ENCODE data around the gene EPB41L4A.

The EPB41L4A gene

DNA sequence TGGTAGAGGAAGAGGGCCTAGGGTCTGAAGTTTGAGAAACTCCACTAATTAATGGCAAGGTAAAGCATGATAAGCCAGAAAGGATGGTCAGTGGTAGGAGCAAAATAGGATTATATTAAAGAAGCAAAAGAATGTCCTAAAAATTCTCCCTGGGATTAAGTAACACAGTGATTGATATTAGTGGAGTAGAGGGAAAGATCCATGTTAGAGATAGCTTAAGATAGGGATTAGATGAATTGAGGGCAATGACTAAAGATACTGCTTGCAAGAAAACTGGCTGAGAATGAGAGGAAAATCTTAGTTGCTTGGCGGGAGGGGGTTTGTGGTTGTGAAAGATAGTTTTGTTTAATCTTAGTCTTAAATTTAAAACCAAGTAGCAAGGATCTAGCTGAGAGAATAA lies 255.6 kb downstream of the EPB41L4A start:
- H3K79me1 ChIP-seq (replicated peaks; ENCODE audit: low read length, poor library complexity, severe bottlenecking): peaks cover 3% of the 10 kb centered on the region
- H3K36me3 ChIP-seq (ENCODE audit: control insufficient read depth in 1 of 2, insufficient read depth in 2 of 2, low read depth in 1 of 2, low read length in 2 of 2): peaks cover 16 to 64% of the 10 kb centered on the region in 2 experiments
- no peak overlapping the region for H3K4me2 ChIP-seq (ENCODE audit: low read length, poor library complexity, severe bottlenecking)
- H3K14ac ChIP-seq (ENCODE audit: low read length in 2 of 2): no peak overlapping the region
- no peak overlapping the region for H3K4ac ChIP-seq (ENCODE audit: low read depth in 1 of 2, low read length in 2 of 2)
- DNase-seq: no peak
- no peaks in the 10 kb centered on the region for H3K9me3 ChIP-seq (ENCODE audit: control insufficient read depth, low read length)
- H4K8ac ChIP-seq (ENCODE audit: low read length): no peak overlapping the region
- no peak overlapping the region for H3K4me3 ChIP-seq (ENCODE audit: insufficient read depth in 1 of 2, low read depth in 1 of 2, low read length in 2 of 2)
- no peak overlapping the region for H2BK5ac ChIP-seq (ENCODE audit: low read depth, low read length, poor library complexity, severe bottlenecking)
- peak overlapping the region; percentile 92 for H3K9ac ChIP-seq (ENCODE audit: low read length)
- no peak overlapping the region for H2BK120ac ChIP-seq (ENCODE audit: low read depth, low read length)
- H3K18ac ChIP-seq (ENCODE audit: low read depth in 1 of 2, low read length in 2 of 2): no peak overlapping the region
- no peak overlapping the region for H3K23ac ChIP-seq (ENCODE audit: low read length in 2 of 2)
- H2BK15ac ChIP-seq (ENCODE audit: low read depth, poor library complexity, severe bottlenecking): no peak overlapping the region
- H3K4me1 ChIP-seq (ENCODE audit: control insufficient read depth, insufficient read depth, low read depth, low read length): peaks cover 8% of the 10 kb centered on the region
- WGBS: no CpG with 5 or more reads among the region's 1 CpG
- H2AK5ac ChIP-seq (ENCODE audit: low read length, severe bottlenecking): no peak overlapping the region
- H2AFZ ChIP-seq (ENCODE audit: low read depth, low read length): no peak overlapping the region
- H3K27me3 ChIP-seq (ENCODE audit: control insufficient read depth in 1 of 2, insufficient read depth in 1 of 2, low read length in 2 of 2): no peaks in the 10 kb centered on the region
- no peak overlapping the region for H2BK12ac ChIP-seq (ENCODE audit: low read length in 2 of 2)
- H4K91ac ChIP-seq (ENCODE audit: low read length): no peak overlapping the region
- no peak overlapping the region for H3K27ac ChIP-seq (ENCODE audit: low read length, poor library complexity, severe bottlenecking)

DNA sequence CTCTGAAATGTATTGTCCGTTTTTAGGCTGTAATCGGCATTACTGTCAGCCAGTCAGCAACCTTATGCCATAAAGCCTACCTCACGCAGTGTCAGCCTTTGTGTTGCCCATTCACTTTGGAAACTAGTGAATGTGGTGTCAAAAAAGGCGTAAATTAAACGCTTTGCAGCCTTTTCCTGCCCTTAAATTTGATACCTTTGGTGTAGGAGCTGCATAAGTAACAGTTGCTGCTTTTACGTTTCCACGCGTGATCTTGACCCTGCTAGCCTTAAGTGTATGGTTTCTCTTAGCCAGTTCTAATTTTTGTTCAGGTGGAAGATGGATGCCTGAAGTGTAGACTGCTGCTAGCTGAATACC lies 257.7 kb downstream of the EPB41L4A start:
- Histone ChIP-seq H2BK12ac (ENCODE audit: low read length in 2 of 2) (no peak overlapping the region), H3K27me3 (ENCODE audit: control insufficient read depth in 1 of 2, insufficient read depth in 1 of 2, low read length in 2 of 2) (no peaks in the 10 kb centered on the region), H3K14ac (ENCODE audit: low read length in 2 of 2) (peak overlapping the region in 1 of 2 experiments; percentile 90), H3K36me3 (ENCODE audit: control insufficient read depth in 1 of 2, insufficient read depth in 2 of 2, low read depth in 1 of 2, low read length in 2 of 2) (peaks cover 12 to 44% of the 10 kb centered on the region in 2 experiments), H3K4me1 (ENCODE audit: control insufficient read depth, insufficient read depth, low read depth, low read length) (peaks cover 8% of the 10 kb centered on the region), H3K9ac (ENCODE audit: low read length) (peak overlapping the region; percentile 92), H3K4me2 (ENCODE audit: low read length, poor library complexity, severe bottlenecking) (peak overlapping the region; percentile 95), H4K91ac (ENCODE audit: low read length) (no peak overlapping the region), H2BK120ac (ENCODE audit: low read depth, low read length) (no peak overlapping the region), H3K27ac (ENCODE audit: low read length, poor library complexity, severe bottlenecking) (no peak overlapping the region), H2BK5ac (ENCODE audit: low read depth, low read length, poor library complexity, severe bottlenecking) (no peak overlapping the region), H2AFZ (ENCODE audit: low read depth, low read length) (no peak overlapping the region), H3K79me1 (replicated peaks; ENCODE audit: low read length, poor library complexity, severe bottlenecking) (peaks cover 3% of the 10 kb centered on the region), H3K4me3 (ENCODE audit: insufficient read depth in 1 of 2, low read depth in 1 of 2, low read length in 2 of 2) (peak overlapping the region; percentile 92 to 97), H3K23ac (ENCODE audit: low read length in 2 of 2) (no peak overlapping the region), H2AK5ac (ENCODE audit: low read length, severe bottlenecking) (peak overlapping the region; percentile 45), H4K8ac (ENCODE audit: low read length) (no peak overlapping the region), H3K4ac (ENCODE audit: low read depth in 1 of 2, low read length in 2 of 2) (peak overlapping the region in 1 of 2 experiments; percentile 85), H3K18ac (ENCODE audit: low read depth in 1 of 2, low read length in 2 of 2) (peak overlapping the region in 1 of 2 experiments; percentile 56), H2BK15ac (ENCODE audit: low read depth, poor library complexity, severe bottlenecking) (no peak overlapping the region), H3K9me3 (ENCODE audit: control insufficient read depth, low read length) (no peaks in the 10 kb centered on the region)
- no peak for DNase-seq
- 1% methylated on average over 8 of the region's 8 CpGs for WGBS

DNA sequence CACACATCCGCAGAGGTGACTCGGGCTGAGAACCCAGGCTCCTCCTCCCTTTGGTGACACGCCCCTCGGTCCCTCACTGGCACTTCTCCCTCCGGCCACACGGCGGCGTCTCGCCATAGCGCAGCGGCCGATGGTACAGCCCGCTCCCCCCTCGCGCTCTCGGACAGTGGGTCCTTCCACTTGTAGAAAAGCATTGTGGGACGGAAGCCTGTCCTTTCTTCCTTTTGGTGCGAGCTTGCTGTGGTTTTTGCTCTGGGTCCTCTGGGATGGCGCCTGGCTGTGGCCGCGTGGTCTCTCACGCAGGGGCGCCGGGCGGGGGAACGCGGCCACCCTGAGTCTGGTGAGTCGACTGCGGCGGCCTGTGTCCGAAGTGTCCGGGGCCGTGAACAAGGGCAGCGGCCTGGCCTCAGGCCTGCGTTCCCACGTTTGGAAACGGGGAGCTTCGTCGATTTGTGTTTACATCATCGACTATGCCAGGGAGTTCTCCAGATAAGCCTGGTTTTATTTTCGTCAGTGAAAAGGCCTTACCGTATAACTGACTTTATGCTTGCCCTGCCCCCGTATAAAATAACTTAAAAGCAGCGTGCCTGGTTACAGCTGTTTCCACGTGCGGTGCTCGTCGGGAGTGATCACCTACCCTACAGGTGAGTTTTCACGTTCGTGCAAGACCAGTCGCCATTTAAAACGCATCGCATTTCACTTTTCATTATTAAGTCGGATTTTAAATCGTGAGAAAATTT lies 258.3 kb downstream of the EPB41L4A start:
- Histone ChIP-seq H2BK5ac (ENCODE audit: low read depth, low read length, poor library complexity, severe bottlenecking) (no peak overlapping the region), H3K18ac (ENCODE audit: low read depth in 1 of 2, low read length in 2 of 2) (peak overlapping the region; percentile 67 to 93), H2AFZ (ENCODE audit: low read depth, low read length) (peak overlapping the region; percentile 88), H3K4me2 (ENCODE audit: low read length, poor library complexity, severe bottlenecking) (peak overlapping the region; percentile 95), H3K9me3 (ENCODE audit: control insufficient read depth, low read length) (no peaks in the 10 kb centered on the region), H2BK15ac (ENCODE audit: low read depth, poor library complexity, severe bottlenecking) (peak overlapping the region; percentile 19), H4K91ac (ENCODE audit: low read length) (peak overlapping the region; percentile 53), H3K27me3 (ENCODE audit: control insufficient read depth in 1 of 2, insufficient read depth in 1 of 2, low read length in 2 of 2) (no peaks in the 10 kb centered on the region), H3K36me3 (ENCODE audit: control insufficient read depth in 1 of 2, insufficient read depth in 2 of 2, low read depth in 1 of 2, low read length in 2 of 2) (peaks cover 8 to 38% of the 10 kb centered on the region in 2 experiments), H3K14ac (ENCODE audit: low read length in 2 of 2) (peak overlapping the region in 1 of 2 experiments; percentile 99), H4K8ac (ENCODE audit: low read length) (peak overlapping the region; percentile 93), H3K4me3 (ENCODE audit: insufficient read depth in 1 of 2, low read depth in 1 of 2, low read length in 2 of 2) (peak overlapping the region; percentile 92 to 97), H3K4me1 (ENCODE audit: control insufficient read depth, insufficient read depth, low read depth, low read length) (peaks cover 6% of the 10 kb centered on the region), H3K27ac (ENCODE audit: low read length, poor library complexity, severe bottlenecking) (no peak overlapping the region), H3K9ac (ENCODE audit: low read length) (peak overlapping the region; percentile 92), H3K4ac (ENCODE audit: low read depth in 1 of 2, low read length in 2 of 2) (peak overlapping the region; percentile 48 to 96), H2BK120ac (ENCODE audit: low read depth, low read length) (peak overlapping the region; percentile 35), H3K23ac (ENCODE audit: low read length in 2 of 2) (peak overlapping the region in 1 of 2 experiments; percentile 70), H3K79me1 (replicated peaks; ENCODE audit: low read length, poor library complexity, severe bottlenecking) (peaks cover 3% of the 10 kb centered on the region), H2BK12ac (ENCODE audit: low read length in 2 of 2) (no peak overlapping the region), H2AK5ac (ENCODE audit: low read length, severe bottlenecking) (no peak overlapping the region)
- 1% methylated on average over 47 of the region's 55 CpGs for WGBS
- peak; percentile 91 for DNase-seq

DNA sequence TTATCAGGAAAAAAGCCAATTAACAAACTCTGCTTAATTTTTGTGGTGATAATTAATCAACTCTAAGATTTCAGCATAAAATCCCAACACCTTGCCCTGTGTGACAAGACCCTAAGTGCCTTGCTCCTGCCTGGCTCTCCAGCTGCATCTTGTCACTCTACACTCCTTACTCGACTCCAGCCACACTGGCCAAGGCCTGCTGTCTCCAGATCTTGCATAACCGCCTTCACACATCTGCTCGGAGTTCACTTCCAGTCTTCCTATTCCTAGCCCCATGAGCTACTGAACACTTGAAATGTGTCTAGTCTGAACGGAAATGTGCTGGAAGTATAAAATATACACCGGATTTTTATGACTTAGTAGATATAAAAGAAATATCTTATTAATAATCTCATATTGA lies 259.6 kb downstream of the EPB41L4A start:
- DNase-seq: peak; percentile 35
- H3K14ac ChIP-seq (ENCODE audit: low read length in 2 of 2): no peak overlapping the region
- H4K8ac ChIP-seq (ENCODE audit: low read length): no peak overlapping the region
- H3K9me3 ChIP-seq (ENCODE audit: control insufficient read depth, low read length): no peaks in the 10 kb centered on the region
- H3K4me1 ChIP-seq (ENCODE audit: control insufficient read depth, insufficient read depth, low read depth, low read length): peaks cover 5% of the 10 kb centered on the region
- H2BK5ac ChIP-seq (ENCODE audit: low read depth, low read length, poor library complexity, severe bottlenecking): no peak overlapping the region
- H2BK12ac ChIP-seq (ENCODE audit: low read length in 2 of 2): peak overlapping the region in 1 of 2 experiments; percentile 15
- no peak overlapping the region for H2BK120ac ChIP-seq (ENCODE audit: low read depth, low read length)
- no peak overlapping the region for H4K91ac ChIP-seq (ENCODE audit: low read length)
- peaks cover 3% of the 10 kb centered on the region for H3K79me1 ChIP-seq (replicated peaks; ENCODE audit: low read length, poor library complexity, severe bottlenecking)
- 72% methylated on average over 3 of the region's 5 CpGs for WGBS
- no peak overlapping the region for H2BK15ac ChIP-seq (ENCODE audit: low read depth, poor library complexity, severe bottlenecking)
- no peak overlapping the region for H2AK5ac ChIP-seq (ENCODE audit: low read length, severe bottlenecking)
- no peak overlapping the region for H3K4me2 ChIP-seq (ENCODE audit: low read length, poor library complexity, severe bottlenecking)
- H3K18ac ChIP-seq (ENCODE audit: low read depth in 1 of 2, low read length in 2 of 2): peak overlapping the region in 1 of 2 experiments; percentile 28
- H3K36me3 ChIP-seq (ENCODE audit: control insufficient read depth in 1 of 2, insufficient read depth in 2 of 2, low read depth in 1 of 2, low read length in 2 of 2): peaks cover 4 to 25% of the 10 kb centered on the region in 2 experiments
- no peaks in the 10 kb centered on the region for H3K27me3 ChIP-seq (ENCODE audit: control insufficient read depth in 1 of 2, insufficient read depth in 1 of 2, low read length in 2 of 2)
- H3K23ac ChIP-seq (ENCODE audit: low read length in 2 of 2): no peak overlapping the region
- H3K4ac ChIP-seq (ENCODE audit: low read depth in 1 of 2, low read length in 2 of 2): no peak overlapping the region
- no peak overlapping the region for H2AFZ ChIP-seq (ENCODE audit: low read depth, low read length)
- no peak overlapping the region for H3K9ac ChIP-seq (ENCODE audit: low read length)
- no peak overlapping the region for H3K27ac ChIP-seq (ENCODE audit: low read length, poor library complexity, severe bottlenecking)
- H3K4me3 ChIP-seq (ENCODE audit: insufficient read depth in 1 of 2, low read depth in 1 of 2, low read length in 2 of 2): no peak overlapping the region

All from mesenchymal stem cell (in vitro differentiated cells and primary cell).